Stimulated activated CD8-positive, alpha-beta memory T cell treated with anti-CD3 and anti-CD28 coated beads, Interleukin-12 subunit alpha, Interleukin-12 subunit beta, amount 100 ng/mL, for 4 hours (primary cell): ENCODE measurements around the gene AOC3.
"Not testable (repeated sequence)": the region's sequence is repeated elsewhere in the genome, so short reads cannot be mapped to it uniquely, and the experiment has no call there.

Source experiments
- DNase-seq: peaks from one replicate; pipeline ENCODE4 v3.0.0-alpha.2; 2020; ENCODE audit warnings: low read depth

Gene AOC3

GRCh38 chr17:42867694-42868261 lies 16.8 kb downstream of the AOC3 start:
- not testable (repeated sequence) for DNase-seq

GRCh38 chr17:42868338-42868737 lies 17.3 kb downstream of the AOC3 start:
- DNase-seq, result no peak

- no peak for DNase-seq
These were observed 20.6 kb downstream of the AOC3 start for GRCh38 chr17:42871647-42872046.

- DNase-seq, result no peak
These were observed 21.4 kb downstream of the AOC3 start for GRCh38 chr17:42872251-42872965.

GRCh38 chr17:42873315-42873714 lies 22.3 kb downstream of the AOC3 start:
- DNase-seq, result no peak

GRCh38 chr17:42873932-42874695 lies 23.1 kb downstream of the AOC3 start:
- DNase-seq, result not testable (repeated sequence)

- no peak for DNase-seq
These were observed 26.0 kb downstream of the AOC3 start for GRCh38 chr17:42877037-42877436.

- DNase-seq, result no peak
These were observed 27.3 kb downstream of the AOC3 start for GRCh38 chr17:42878123-42878880.

- no peak for DNase-seq
These were observed 28.1 kb downstream of the AOC3 start for GRCh38 chr17:42878924-42879595.

GRCh38 chr17:42879596-42879985 lies 28.6 kb downstream of the AOC3 start:
- no peak for DNase-seq

GRCh38 chr17:42880776-42881310 lies 29.8 kb downstream of the AOC3 start:
- no peak for DNase-seq

GRCh38 chr17:42881706-42882105 lies 30.7 kb downstream of the AOC3 start:
- DNase-seq, result not testable (repeated sequence)

- DNase-seq, result no peak
These were observed 31.2 kb downstream of the AOC3 start for GRCh38 chr17:42882166-42882565.

- DNase-seq, result no peak
These were observed 33.0 kb downstream of the AOC3 start for GRCh38 chr17:42883802-42884558.

GRCh38 chr17:42885806-42886205 lies 34.8 kb downstream of the AOC3 start:
- DNase-seq, result not testable (repeated sequence)

GRCh38 chr17:42886283-42887176 lies 35.5 kb downstream of the AOC3 start:
- DNase-seq, result no peak

GRCh38 chr17:42889809-42890208 lies 38.8 kb downstream of the AOC3 start:
- no peak for DNase-seq

- no peak for DNase-seq
These were observed 40.6 kb downstream of the AOC3 start for GRCh38 chr17:42891539-42892152.

GRCh38 chr17:42893359-42893758 lies 42.4 kb downstream of the AOC3 start:
- DNase-seq, result no peak
